Head of caudate nucleus (tissue), 42 donors: ENCODE measurements around the gene SPRYD3.
A peak's percentile ranks its signal among the peaks of the same experiment; 100 is the strongest.

Experiments used
- DNase-seq, 42 donors: peaks; one replicate each; pipeline versions ENCODE4 v3.0.0 to v3.0.0-alpha.2; 2020 to 2021; ENCODE audit warnings: mixed read lengths in 7 of 42
- intact Hi-C: fragments of 100-400 bp; cut with DNase I; formaldehyde crosslinking; loops from one replicate; pipeline ENCODE4 v1.15.0; 2022

Gene SPRYD3

GRCh38 chr12:53093777-53094393 lies 14.7 kb upstream of the SPRYD3 start:
- DNase-seq = peak in 1 of 42 donors; percentile 41
- intact Hi-C loops = no loop called here

GRCh38 chr12:53091756-53092155 lies 12.6 kb upstream of the SPRYD3 start:
- intact Hi-C loops = no loop called here
- no peak for DNase-seq

- no peak for DNase-seq
- intact Hi-C loops = no loop called here
Observed at GRCh38 chr12:53090554-53090953, 11.4 kb upstream of the SPRYD3 start.

- intact Hi-C loops = no loop called here
- DNase-seq = peak in 1 of 42 donors; percentile 27
Observed at GRCh38 chr12:53090105-53090504, 10.9 kb upstream of the SPRYD3 start.

GRCh38 chr12:53086361-53086760 lies 7.2 kb upstream of the SPRYD3 start:
- intact Hi-C loops = no loop called here
- no peak for DNase-seq

- intact Hi-C loops = no loop called here
Observed at GRCh38 chr12:53082637-53083175, 3.5 kb upstream of the SPRYD3 start.

GRCh38 chr12:53078425-53079225 lies 565 bp downstream of the SPRYD3 start:
- intact Hi-C loops = no loop called here
- DNase-seq = peak in 17 of 42 donors; percentile 28 to 71 (median 43)

More at GRCh38 chr12:53082637-53083175, 3.5 kb upstream of the SPRYD3 start:
- DNase-seq = no peak

- intact Hi-C loops = no loop called here
- DNase-seq = no peak
Observed at GRCh38 chr12:53077030-53077429, 2.2 kb downstream of the SPRYD3 start.

- DNase-seq = no peak
- intact Hi-C loops = no loop called here
Observed at GRCh38 chr12:53076461-53076860, 2.7 kb downstream of the SPRYD3 start.

GRCh38 chr12:53074999-53075370 lies 4.2 kb downstream of the SPRYD3 start:
- intact Hi-C loops = no loop called here
- DNase-seq = no peak

GRCh38 chr12:53074283-53074998 lies 4.7 kb downstream of the SPRYD3 start:
- intact Hi-C loops = no loop called here

GRCh38 chr12:53073881-53074280 lies 5.3 kb downstream of the SPRYD3 start:
- no peak for DNase-seq
- intact Hi-C loops = no loop called here

More at GRCh38 chr12:53074283-53074998, 4.7 kb downstream of the SPRYD3 start:
- no peak for DNase-seq

GRCh38 chr12:53071591-53072551 lies 7.3 kb downstream of the SPRYD3 start:
- intact Hi-C loops = no loop called here
- peak in 2 of 42 donors; percentile 5 to 17 for DNase-seq

- DNase-seq = no peak
- intact Hi-C loops = no loop called here
Observed at GRCh38 chr12:53070877-53071492, 8.2 kb downstream of the SPRYD3 start.

GRCh38 chr12:53069621-53070410 lies 9.4 kb downstream of the SPRYD3 start:
- intact Hi-C loops = loop anchor here (5.0 kb wide), 1 partner anchor 32 kb away; the partner anchor contains the start of gene SOAT2
- DNase-seq = peak in 1 of 42 donors; percentile 27

- intact Hi-C loops = loop anchor here (5.0 kb wide), 1 partner anchor 33 kb away; the partner anchor contains the start of gene SOAT2
- peak in 3 of 42 donors; percentile 14 to 44 (median 24) for DNase-seq
Observed at GRCh38 chr12:53068811-53069585, 10.2 kb downstream of the SPRYD3 start.
